HCT116 (cell line): ENCODE measurements around the gene PREX1. TPM values are rescaled to one million over a fixed set of nuclear protein-coding genes. Genes with fewer than 3 reads are reported as not detected.

Experiments used
- ATAC-seq: fragments of 200-7000 bp; cut with Tn5 transposase; 2 replicates; pipeline ENCODE4 v1.9.1; 2020; ENCODE audit warnings: mild to moderate bottlenecking, moderate library complexity
- BruUV-seq: library from RNA; stranded (reverse); fragments of 400-500 nt; replicated peaks from 2 replicates; lab custom pipeline; 2021; lab: Mats Ljungman, UMichigan
- CTCF ChIA-PET: fragments of 300-600 bp; sonication (Branson Sonifier 250); formaldehyde crosslinking; loops from one replicate; lab custom pipeline; 2021; ENCODE audit warnings: antibody characterized with exemption; lab: Charles Lee
- POLR2A ChIA-PET: fragments of 300-600, 350-600 bp; sonication (Branson Sonifier 250); formaldehyde crosslinking; loops from one replicate; lab custom pipeline; 2021; ENCODE audit warnings: antibody characterized with exemption; lab: Charles Lee
- RAD21 ChIA-PET, 2 experiments: fragments of 300-600 bp; sonication (Branson Sonifier 250); formaldehyde crosslinking; loops; one replicate each; lab custom pipeline; 2023; ENCODE audit warnings: low total read pairs in 2 of 2; ENCODE audit not compliant: uncharacterized antibody in 2 of 2, unreplicated experiment in 2 of 2, low non-redundant PET in 1 of 2; lab: Charles Lee
- DNase-seq: peaks from one replicate; pipeline ENCODE4 v3.0.0-alpha.2; 2010; ENCODE audit warnings: low read depth, low spot score
- H2AFZ ChIP-seq: fragments of 200-600 bp; shearing (Covaris generic), sonication (generic); 2 replicates; pipeline ENCODE4 v1.6.1; 2017; ENCODE audit warnings: low read depth, mixed run types, mixed read lengths, antibody characterized with exemption, low read length; ENCODE audit not compliant: poor library complexity, severe bottlenecking
- H3K27ac ChIP-seq: 2 replicates; pipeline ENCODE4 v1.5.1; 2012; ENCODE audit warnings: low read depth, low read length
- H3K27me3 ChIP-seq: fragments of 200-600 bp; sonication (generic); 2 replicates; pipeline ENCODE4 v1.6.1; 2016; ENCODE audit warnings: mixed run types, low read length, mixed read lengths; ENCODE audit not compliant: insufficient read depth
- H3K36me3 ChIP-seq, 2 experiments: fragments of 200-500 bp in 1 of 2; fragments of 200-600 bp in 1 of 2; sonication (Bioruptor generic) in 1 of 2; sonication (generic) in 1 of 2; 2 replicates each; pipeline versions ENCODE4 v1.5.1 to v1.6.1; 2014 to 2016; ENCODE audit warnings: low read length in 2 of 2, inconsistent platforms in 1 of 2, mixed read lengths in 1 of 2, mixed run types in 1 of 2; ENCODE audit not compliant: insufficient read depth in 2 of 2, control insufficient read depth in 1 of 2
- H3K4me1 ChIP-seq, 2 experiments: fragments of 200-600 bp in 1 of 2; sonication (generic) in 1 of 2; 2 replicates each; pipeline versions ENCODE4 v1.5.1 to v1.6.1; 2012 to 2017; ENCODE audit warnings: low read length in 2 of 2, inconsistent platforms in 1 of 2, mild to moderate bottlenecking in 1 of 2, mixed read lengths in 1 of 2, mixed run types in 1 of 2, moderate library complexity in 1 of 2; ENCODE audit not compliant: insufficient read depth in 2 of 2, control insufficient read depth in 1 of 2
- H3K4me2 ChIP-seq: fragments of 200-600 bp; sonication (generic); 2 replicates; pipeline ENCODE4 v1.6.1; 2017; ENCODE audit warnings: mixed run types, low read length, mixed read lengths
- H3K4me3 ChIP-seq, 2 experiments: fragments of 200-600 bp in 1 of 2; sonication (generic) in 1 of 2; replicated peaks in 1 of 2; 2 replicates each; pipeline ENCODE4 v1.5.1; 2011 to 2016; ENCODE audit warnings: low read length in 2 of 2, control low read depth in 1 of 2, low read depth in 1 of 2, mild to moderate bottlenecking in 1 of 2, mixed read lengths in 1 of 2, mixed run types in 1 of 2
- H3K79me2 ChIP-seq: fragments of 200-600 bp; sonication (generic); 2 replicates; pipeline ENCODE4 v1.6.1; 2017; ENCODE audit warnings: mild to moderate bottlenecking, mixed run types, low read length, moderate library complexity, mixed read lengths; ENCODE audit not compliant: insufficient read depth
- H3K9ac ChIP-seq: fragments of 200-600 bp; sonication (generic); 2 replicates; pipeline ENCODE4 v1.6.1; 2016; ENCODE audit warnings: low read length, mixed read lengths
- H3K9me2 ChIP-seq: fragments of 200-600 bp; sonication (generic), shearing (Covaris generic); 2 replicates; pipeline ENCODE4 v1.6.1; 2017; ENCODE audit warnings: mixed run types, mild to moderate bottlenecking, moderate library complexity; ENCODE audit not compliant: insufficient read depth
- H3K9me3 ChIP-seq, 2 experiments: fragments of 200-500 bp in 1 of 2; fragments of 200-600 bp in 1 of 2; sonication (Bioruptor generic) in 1 of 2; sonication (generic) in 1 of 2; 2 replicates each; pipeline ENCODE4 v1.6.1; 2014 to 2017; ENCODE audit warnings: low read length in 2 of 2, mixed read lengths in 2 of 2, inconsistent platforms in 1 of 2, low read depth in 1 of 2, mild to moderate bottlenecking in 1 of 2, mixed run types in 1 of 2, moderate library complexity in 1 of 2; ENCODE audit not compliant: control insufficient read depth in 1 of 2, insufficient read depth in 1 of 2
- H4K20me1 ChIP-seq: fragments of 200-600 bp; sonication (generic), shearing (Covaris generic); 2 replicates; pipeline ENCODE4 v1.6.1; 2017; ENCODE audit warnings: mixed run types, mild to moderate bottlenecking, moderate library complexity; ENCODE audit not compliant: insufficient read depth
- ATF3 ChIP-seq: IDR thresholded peaks from 2 replicates; pipeline ENCODE4 v1.6.1; 2012
- CBX3 ChIP-seq: IDR thresholded peaks from 2 replicates; pipeline ENCODE4 v1.6.1; 2012; ENCODE audit warnings: low read depth
- CEBPB ChIP-seq: IDR thresholded peaks from 2 replicates; pipeline ENCODE4 v1.6.1; 2012; ENCODE audit warnings: low read depth
- EZH2 ChIP-seq: fragments of 200-600 bp; sonication (generic); IDR thresholded peaks from 2 replicates; pipeline ENCODE4 v1.6.1; 2017; ENCODE audit warnings: antibody characterized with exemption, mixed run types
- EZH2phosphoT487 ChIP-seq: fragments of 200-600 bp; IDR thresholded peaks from 2 replicates; pipeline ENCODE4 v1.6.1; 2018; ENCODE audit warnings: antibody characterized with exemption, borderline replicate concordance
- FOSL1 ChIP-seq: IDR thresholded peaks from 2 replicates; pipeline ENCODE4 v1.6.1; 2012; ENCODE audit warnings: low read depth
- POLR2A ChIP-seq: IDR thresholded peaks from 2 replicates; pipeline ENCODE4 v1.7.0; 2011; ENCODE audit warnings: borderline replicate concordance; ENCODE audit not compliant: insufficient read depth, insufficient read length; ENCODE audit errors: extremely low read depth
- RAD21 ChIP-seq: IDR thresholded peaks from 2 replicates; pipeline ENCODE4 v1.6.1; 2012; ENCODE audit warnings: low read depth, mild to moderate bottlenecking
- SIN3A ChIP-seq: IDR thresholded peaks from 2 replicates; pipeline ENCODE4 v1.6.1; 2012; ENCODE audit warnings: low read depth
- YY1 ChIP-seq: IDR thresholded peaks from 2 replicates; pipeline ENCODE4 v1.6.1; 2011; ENCODE audit warnings: low read length, low read depth, moderate library complexity, mild to moderate bottlenecking; ENCODE audit not compliant: insufficient replicate concordance; ENCODE audit errors: extremely low read depth
- ZFX ChIP-seq: fragments of 450-650 bp; IDR thresholded peaks from 2 replicates; pipeline ENCODE4 v1.6.1; 2017
- intact Hi-C: fragments of 100-400 bp; cut with micrococcal nuclease; formaldehyde crosslinking; loops from 2 replicates; pipeline ENCODE4 v1.10.0; 2022
- total RNA-seq: library from RNA; stranded (reverse); gene quantifications from one replicate; pipeline ENCODE4 v1.2.1, GENCODE V29; 2021; ENCODE audit not compliant: unreplicated experiment
- TF ChIP-seq, protein P1 (sequence below): IDR thresholded peaks from 2 replicates; pipeline ENCODE4 v1.6.1; 2012; ENCODE audit warnings: low read depth

Gene PREX1
- total RNA-seq, 1 experiment from 2014 or later, result 6.1 TPM

- no peak for DNase-seq
- no peak overlapping the region for H3K4me3 ChIP-seq
- BruUV-seq, result no TSS peak
- ChIA-PET RAD21 (no interaction called here), CTCF (no interaction called here), POLR2A (no interaction called here)
- no peak for ATAC-seq
- no peaks in the 10 kb centered on the region for H3K36me3 ChIP-seq
- no peak for TF ChIP-seq FOSL1
- TF ChIP-seq SIN3A, result no peak
- no peak for TF ChIP-seq POLR2A
- TF ChIP-seq ZFX, result no peak
- TF ChIP-seq, protein P1, sequence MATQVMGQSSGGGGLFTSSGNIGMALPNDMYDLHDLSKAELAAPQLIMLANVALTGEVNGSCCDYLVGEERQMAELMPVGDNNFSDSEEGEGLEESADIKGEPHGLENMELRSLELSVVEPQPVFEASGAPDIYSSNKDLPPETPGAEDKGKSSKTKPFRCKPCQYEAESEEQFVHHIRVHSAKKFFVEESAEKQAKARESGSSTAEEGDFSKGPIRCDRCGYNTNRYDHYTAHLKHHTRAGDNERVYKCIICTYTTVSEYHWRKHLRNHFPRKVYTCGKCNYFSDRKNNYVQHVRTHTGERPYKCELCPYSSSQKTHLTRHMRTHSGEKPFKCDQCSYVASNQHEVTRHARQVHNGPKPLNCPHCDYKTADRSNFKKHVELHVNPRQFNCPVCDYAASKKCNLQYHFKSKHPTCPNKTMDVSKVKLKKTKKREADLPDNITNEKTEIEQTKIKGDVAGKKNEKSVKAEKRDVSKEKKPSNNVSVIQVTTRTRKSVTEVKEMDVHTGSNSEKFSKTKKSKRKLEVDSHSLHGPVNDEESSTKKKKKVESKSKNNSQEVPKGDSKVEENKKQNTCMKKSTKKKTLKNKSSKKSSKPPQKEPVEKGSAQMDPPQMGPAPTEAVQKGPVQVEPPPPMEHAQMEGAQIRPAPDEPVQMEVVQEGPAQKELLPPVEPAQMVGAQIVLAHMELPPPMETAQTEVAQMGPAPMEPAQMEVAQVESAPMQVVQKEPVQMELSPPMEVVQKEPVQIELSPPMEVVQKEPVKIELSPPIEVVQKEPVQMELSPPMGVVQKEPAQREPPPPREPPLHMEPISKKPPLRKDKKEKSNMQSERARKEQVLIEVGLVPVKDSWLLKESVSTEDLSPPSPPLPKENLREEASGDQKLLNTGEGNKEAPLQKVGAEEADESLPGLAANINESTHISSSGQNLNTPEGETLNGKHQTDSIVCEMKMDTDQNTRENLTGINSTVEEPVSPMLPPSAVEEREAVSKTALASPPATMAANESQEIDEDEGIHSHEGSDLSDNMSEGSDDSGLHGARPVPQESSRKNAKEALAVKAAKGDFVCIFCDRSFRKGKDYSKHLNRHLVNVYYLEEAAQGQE, result no peak
- TF ChIP-seq CEBPB, result no peak
- no peak for TF ChIP-seq EZH2phosphoT487
- TF ChIP-seq CBX3, result no peak
- TF ChIP-seq EZH2, result no peak
- TF ChIP-seq RAD21, result no peak
- TF ChIP-seq ATF3, result no peak
- TF ChIP-seq YY1, result no peak
- intact Hi-C loops, result no loop called here
- H3K9me2 ChIP-seq, result no peaks in the 10 kb centered on the region
- no peaks in the 10 kb centered on the region for H3K79me2 ChIP-seq
- no peaks in the 10 kb centered on the region for H4K20me1 ChIP-seq
- no peak overlapping the region for H3K9ac ChIP-seq
- H3K27ac ChIP-seq, result no peak overlapping the region
- H3K4me2 ChIP-seq, result no peak overlapping the region
- H2AFZ ChIP-seq, result no peak overlapping the region
- H3K4me1 ChIP-seq, result no peaks in the 10 kb centered on the region
- no peaks in the 10 kb centered on the region for H3K9me3 ChIP-seq
- no peaks in the 10 kb centered on the region for H3K27me3 ChIP-seq
Observed at GRCh38 chr20:48651271-48651670, 176.5 kb downstream of the PREX1 start.
